Hepatocyte (in vitro differentiated cells): ENCODE data around the gene KDM3A. TPM values are rescaled to one million over a fixed set of nuclear protein-coding genes. Genes with fewer than 3 reads are reported as not detected.

Experiments used
- DNase-seq: peaks from one replicate; pipeline ENCODE4 v3.0.0-alpha.2; 2016; ENCODE audit warnings: low spot score
- H2AFZ ChIP-seq: fragments of 200-600 bp; sonication (generic); 2 replicates; pipeline ENCODE4 v1.6.0; 2016; ENCODE audit warnings: antibody characterized with exemption, mild to moderate bottlenecking
- H3K27ac ChIP-seq: fragments of 200-600 bp; sonication (generic); 2 replicates; pipeline ENCODE4 v1.5.1; 2016; ENCODE audit warnings: mild to moderate bottlenecking
- H3K27me3 ChIP-seq: fragments of 200-600 bp; sonication (generic); 2 replicates; pipeline ENCODE4 v1.6.1; 2016
- H3K36me3 ChIP-seq: fragments of 200-600 bp; sonication (generic); replicated peaks from 2 replicates; pipeline ENCODE4 v1.5.1; 2016; ENCODE audit warnings: low read depth; ENCODE audit not compliant: insufficient read depth
- H3K4me1 ChIP-seq: fragments of 200-600 bp; sonication (generic); 2 replicates; pipeline ENCODE4 v1.5.1; 2016; ENCODE audit warnings: mild to moderate bottlenecking, moderate library complexity; ENCODE audit not compliant: insufficient read depth
- H3K4me2 ChIP-seq: fragments of 200-600 bp; sonication (generic); 2 replicates; pipeline ENCODE4 v1.6.0; 2016
- H3K4me3 ChIP-seq: fragments of 200-600 bp; sonication (generic); 2 replicates; pipeline ENCODE4 v1.5.1; 2016; ENCODE audit warnings: mild to moderate bottlenecking
- H3K79me2 ChIP-seq: fragments of 200-600 bp; sonication (generic); 2 replicates; pipeline ENCODE4 v1.6.0; 2017; ENCODE audit warnings: mild to moderate bottlenecking
- H3K9me2 ChIP-seq: fragments of 200-600 bp; sonication (generic); replicated peaks from 2 replicates; pipeline ENCODE4 v1.6.0; 2017; ENCODE audit warnings: mild to moderate bottlenecking; ENCODE audit not compliant: insufficient read depth
- H3K9me3 ChIP-seq: fragments of 200-600 bp; sonication (generic); 2 replicates; pipeline ENCODE4 v1.5.1; 2016; ENCODE audit warnings: low read depth, mild to moderate bottlenecking
- H4K20me1 ChIP-seq: fragments of 200-600 bp; sonication (generic); 2 replicates; pipeline ENCODE4 v1.6.0; 2016; ENCODE audit warnings: mild to moderate bottlenecking; ENCODE audit not compliant: insufficient read depth, poor library complexity, severe bottlenecking
- EZH2 ChIP-seq: fragments of 200-600 bp; sonication (generic); IDR thresholded peaks from 2 replicates; pipeline ENCODE4 v1.6.1; 2016; ENCODE audit warnings: antibody characterized with exemption, mild to moderate bottlenecking, borderline replicate concordance
- EZH2phosphoT487 ChIP-seq: fragments of 200-600 bp; sonication (generic); IDR thresholded peaks from one replicate; pipeline ENCODE4 v1.6.1; 2018; ENCODE audit warnings: antibody characterized with exemption, mild to moderate bottlenecking, low read depth, moderate library complexity; ENCODE audit not compliant: unreplicated experiment, severe bottlenecking
- WGBS: methylation state at CpG from one replicate; pipeline ENCODE4 v1.1.6; 2016; ENCODE audit warnings: low lambda C conversion rate; ENCODE audit errors: missing lambda C conversion rate; 5-methylcytosine and 5-hydroxymethylcytosine counted together
- polyA plus RNA-seq: library from polyadenylated mRNA; unstranded; fragments of >200 nt; fragmentation: Nextera tagmentation; extraction: Ambion mirVana; gene quantifications from 2 replicates; pipeline ENCODE4 v1.2.1, GENCODE V29; 2016
- total RNA-seq: library from RNA; depleted of rRNA; stranded (reverse); fragments of >200 nt; gene quantifications from 2 replicates; pipeline ENCODE4 v1.2.3, GENCODE V29; 2014
- TF ChIP-seq, protein P1 (sequence below): fragments of 200-600 bp; sonication (generic); IDR thresholded peaks from 2 replicates; pipeline ENCODE4 v1.5.1; 2016; ENCODE audit warnings: antibody characterized with exemption, mild to moderate bottlenecking; ENCODE audit not compliant: poor library complexity

Gene KDM3A
- total and polyA plus RNA-seq, 2 experiments from 2014 or later: 13.8 to 37.5 TPM

GRCh38 chr2:86400321-86400720 lies 40.9 kb upstream of the KDM3A start:
- TF ChIP-seq EZH2 (no peak), EZH2phosphoT487 (no peak)
- TF ChIP-seq, protein P1, sequence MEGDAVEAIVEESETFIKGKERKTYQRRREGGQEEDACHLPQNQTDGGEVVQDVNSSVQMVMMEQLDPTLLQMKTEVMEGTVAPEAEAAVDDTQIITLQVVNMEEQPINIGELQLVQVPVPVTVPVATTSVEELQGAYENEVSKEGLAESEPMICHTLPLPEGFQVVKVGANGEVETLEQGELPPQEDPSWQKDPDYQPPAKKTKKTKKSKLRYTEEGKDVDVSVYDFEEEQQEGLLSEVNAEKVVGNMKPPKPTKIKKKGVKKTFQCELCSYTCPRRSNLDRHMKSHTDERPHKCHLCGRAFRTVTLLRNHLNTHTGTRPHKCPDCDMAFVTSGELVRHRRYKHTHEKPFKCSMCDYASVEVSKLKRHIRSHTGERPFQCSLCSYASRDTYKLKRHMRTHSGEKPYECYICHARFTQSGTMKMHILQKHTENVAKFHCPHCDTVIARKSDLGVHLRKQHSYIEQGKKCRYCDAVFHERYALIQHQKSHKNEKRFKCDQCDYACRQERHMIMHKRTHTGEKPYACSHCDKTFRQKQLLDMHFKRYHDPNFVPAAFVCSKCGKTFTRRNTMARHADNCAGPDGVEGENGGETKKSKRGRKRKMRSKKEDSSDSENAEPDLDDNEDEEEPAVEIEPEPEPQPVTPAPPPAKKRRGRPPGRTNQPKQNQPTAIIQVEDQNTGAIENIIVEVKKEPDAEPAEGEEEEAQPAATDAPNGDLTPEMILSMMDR: no peak
- no peak overlapping the region for H3K4me2 ChIP-seq
- no peaks in the 10 kb centered on the region for H3K4me1 ChIP-seq
- no peaks in the 10 kb centered on the region for H3K9me2 ChIP-seq
- no peak overlapping the region for H3K27ac ChIP-seq
- H2AFZ ChIP-seq: no peak overlapping the region
- H3K4me3 ChIP-seq: no peak overlapping the region
- H4K20me1 ChIP-seq: no peaks in the 10 kb centered on the region
- H3K9me3 ChIP-seq: no peaks in the 10 kb centered on the region
- no peaks in the 10 kb centered on the region for H3K27me3 ChIP-seq
- no peaks in the 10 kb centered on the region for H3K79me2 ChIP-seq
- 79% methylated on average over 1 of the region's 1 CpG for WGBS
- H3K36me3 ChIP-seq: no peaks in the 10 kb centered on the region
- DNase-seq: no peak

- no peak for TF ChIP-seq EZH2phosphoT487
- no peak for TF ChIP-seq EZH2
- TF ChIP-seq, protein P1: no peak
- Histone ChIP-seq H3K27me3 (no peaks in the 10 kb centered on the region), H3K9me2 (no peaks in the 10 kb centered on the region), H3K27ac (no peak overlapping the region), H4K20me1 (no peaks in the 10 kb centered on the region), H3K36me3 (no peaks in the 10 kb centered on the region), H3K4me2 (no peak overlapping the region), H3K4me3 (no peak overlapping the region), H3K9me3 (no peaks in the 10 kb centered on the region), H3K79me2 (no peaks in the 10 kb centered on the region), H3K4me1 (no peaks in the 10 kb centered on the region), H2AFZ (no peak overlapping the region)
- no peak for DNase-seq
Observed at GRCh38 chr2:86410581-86410980, 30.6 kb upstream of the KDM3A start.

DNA sequence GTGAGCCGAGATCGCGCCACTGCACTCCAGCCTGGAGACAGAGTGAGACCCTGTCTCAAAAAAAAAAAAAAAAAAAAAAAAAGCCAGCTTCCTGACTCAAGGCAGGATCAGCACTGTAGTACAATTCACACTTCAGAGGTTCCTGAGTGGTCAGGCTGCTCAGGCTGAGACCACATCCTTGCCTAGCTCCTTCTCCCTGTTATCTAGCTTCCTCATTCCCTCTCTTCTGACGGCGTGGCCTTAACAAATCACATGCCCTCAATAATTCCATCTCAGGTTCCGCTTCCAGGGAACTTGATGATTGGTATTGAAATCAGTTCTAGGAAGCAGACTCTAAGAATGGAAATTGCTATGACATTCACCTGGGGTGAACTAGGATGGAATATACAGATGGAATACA lies 29.8 kb upstream of the KDM3A start:
- no peak overlapping the region for H3K4me2 ChIP-seq
- H3K4me1 ChIP-seq: no peaks in the 10 kb centered on the region
- no peak for TF ChIP-seq EZH2
- TF ChIP-seq, protein P1: no peak
- WGBS: 95% methylated on average over 6 of the region's 6 CpGs
- DNase-seq: no peak
- no peaks in the 10 kb centered on the region for H3K79me2 ChIP-seq
- no peaks in the 10 kb centered on the region for H4K20me1 ChIP-seq
- no peaks in the 10 kb centered on the region for H3K9me2 ChIP-seq
- no peaks in the 10 kb centered on the region for H3K9me3 ChIP-seq
- H2AFZ ChIP-seq: no peak overlapping the region
- no peak overlapping the region for H3K4me3 ChIP-seq
- no peaks in the 10 kb centered on the region for H3K36me3 ChIP-seq
- H3K27ac ChIP-seq: no peak overlapping the region
- H3K27me3 ChIP-seq: no peaks in the 10 kb centered on the region

- no peak overlapping the region for H3K4me2 ChIP-seq
- H3K9me3 ChIP-seq: no peaks in the 10 kb centered on the region
- DNase-seq: no peak
- 86% methylated on average over 2 of the region's 3 CpGs for WGBS
- no peaks in the 10 kb centered on the region for H4K20me1 ChIP-seq
- H3K36me3 ChIP-seq: no peaks in the 10 kb centered on the region
- H3K4me3 ChIP-seq: no peak overlapping the region
- H3K79me2 ChIP-seq: no peaks in the 10 kb centered on the region
- no peak overlapping the region for H3K27ac ChIP-seq
- H2AFZ ChIP-seq: no peak overlapping the region
- H3K27me3 ChIP-seq: no peaks in the 10 kb centered on the region
- TF ChIP-seq EZH2phosphoT487 (no peak), EZH2 (no peak)
- TF ChIP-seq, protein P1: no peak
- H3K9me2 ChIP-seq: no peaks in the 10 kb centered on the region
- no peaks in the 10 kb centered on the region for H3K4me1 ChIP-seq
Observed at GRCh38 chr2:86412007-86412406, 29.2 kb upstream of the KDM3A start.
